K562 (cell line): Measurements from ENCODE around the gene MRI1. TPM values are rescaled to one million over a fixed set of nuclear protein-coding genes. Genes with fewer than 3 reads are reported as not detected.

Experiments
- ADNP ChIP-seq: fragments of 200-800 bp; sonication (Bioruptor generic); IDR thresholded peaks from 2 replicates; pipeline ENCODE4 v1.6.1; 2016; ENCODE audit warnings: missing genetic modification characterization, missing compliant biosample characterization
- AFF1 ChIP-seq, 2 experiments: fragments of 450-650 bp; IDR thresholded peaks; 2 replicates each; pipeline ENCODE4 v1.6.1; 2018; ENCODE audit warnings: mild to moderate bottlenecking in 2 of 2, low read depth in 1 of 2; ENCODE audit not compliant: partially characterized antibody in 2 of 2
- BACH1 ChIP-seq: fragments of 200-800 bp; sonication (Bioruptor generic); IDR thresholded peaks from 2 replicates; pipeline ENCODE4 v1.6.1; 2016; ENCODE audit warnings: missing genetic modification characterization, missing compliant biosample characterization
- CEBPZ ChIP-seq: fragments of 150-350 bp; IDR thresholded peaks from 2 replicates; pipeline ENCODE4 v1.6.1; 2014; ENCODE audit warnings: low read depth, mild to moderate bottlenecking, low read length, borderline replicate concordance
- E2F6 ChIP-seq, 2 experiments: IDR thresholded peaks; 2 replicates each; pipeline ENCODE4 v1.6.1; 2011; ENCODE audit warnings: borderline replicate concordance in 1 of 2, control low read depth in 1 of 2, low read depth in 1 of 2, low read length in 1 of 2, mild to moderate bottlenecking in 1 of 2, mixed read lengths in 1 of 2, moderate library complexity in 1 of 2; ENCODE audit not compliant: insufficient read depth in 1 of 2, insufficient read length in 1 of 2, poor library complexity in 1 of 2, severe bottlenecking in 1 of 2; ENCODE audit errors: extremely low read depth in 1 of 2
- ETV6 ChIP-seq, 3 experiments: fragments of 150-350 bp in 1 of 3; sonication (generic) in 1 of 3; formaldehyde crosslinking in 1 of 3; IDR thresholded peaks; 2 replicates each; pipeline versions ENCODE4 v1.6.1 to v1.8.0; 2014 to 2022; ENCODE audit warnings: borderline replicate concordance in 2 of 3, low read depth in 2 of 3, antibody characterized with exemption in 1 of 3, low read length in 1 of 3, mild to moderate bottlenecking in 1 of 3, missing genetic modification reagents in 1 of 3
- GABPB2 ChIP-seq: fragments of 250-450 bp; sonication (Bioruptor Pico); conservative IDR thresholded peaks from 2 replicates; pipeline ENCODE4 v1.5.1; 2021; ENCODE audit warnings: mild to moderate bottlenecking
- NCOA2 ChIP-seq, 2 experiments: fragments of 450-650 bp; IDR thresholded peaks; 2 replicates each; pipeline ENCODE4 v1.6.1; 2018; ENCODE audit warnings: mild to moderate bottlenecking in 2 of 2, moderate library complexity in 1 of 2; ENCODE audit not compliant: partially characterized antibody in 2 of 2
- PTBP1 ChIP-seq: fragments of 200-400 bp; formaldehyde crosslinking; IDR thresholded peaks from 2 replicates; pipeline ENCODE4 v1.6.1; 2017; ENCODE audit warnings: low read depth, low read length
- SIRT6 ChIP-seq: IDR thresholded peaks from one replicate; pipeline ENCODE4 v1.6.1; 2012; ENCODE audit warnings: low read depth, mild to moderate bottlenecking, control low read depth, inconsistent platforms, low read length, moderate library complexity
- ZNF133 ChIP-seq: fragments of 250-450 bp; sonication (Bioruptor Pico); IDR thresholded peaks from 2 replicates; pipeline ENCODE4 v1.4.0; 2020; ENCODE audit warnings: mild to moderate bottlenecking
- ZNF224 ChIP-seq: sonication (generic); formaldehyde crosslinking; IDR thresholded peaks from 2 replicates; pipeline ENCODE4 v1.8.0; 2022; ENCODE audit warnings: mild to moderate bottlenecking, missing genetic modification reagents
- ZNF41 ChIP-seq: fragments of 250-450 bp; sonication (Bioruptor Pico); conservative IDR thresholded peaks from 2 replicates; pipeline ENCODE4 v1.4.0; 2020; ENCODE audit warnings: mild to moderate bottlenecking
- ZNF592 ChIP-seq: fragments of 450-650 bp; IDR thresholded peaks from 2 replicates; pipeline ENCODE4 v1.6.1; 2017; ENCODE audit warnings: antibody characterized with exemption, mild to moderate bottlenecking
- polyA plus RNA-seq, 8 experiments: library from polyadenylated mRNA; depleted of rRNA in 4 of 8; stranded (reverse) in 5 of 8; unstranded in 3 of 8; fragments of >200 nt; fragmentation: Nextera tagmentation in 2 of 8; fragmentation: Illumina TruSeq in 1 of 8; extraction: Ambion mirVana in 2 of 8; extraction: Trizol in 1 of 8; gene quantifications; 2 replicates each; pipeline versions ENCODE4 v1.2.1 to v1.2.3, GENCODE V29; 2011 to 2014; ENCODE audit warnings: inconsistent platforms in 1 of 8, missing spikeins in 1 of 8
- total RNA-seq, 7 experiments: library from RNA; depleted of rRNA in 6 of 7; stranded (reverse); fragments of >200 nt in 6 of 7; fragmentation: Illumina TruSeq in 2 of 7; extraction: Trizol in 2 of 7; gene quantifications; 2 replicates each; pipeline versions ENCODE4 v1.2.1 to v1.2.3, GENCODE V29; 2011 to 2021; ENCODE audit warnings: low replicate concordance in 1 of 7

The MRI1 gene
- total and polyA plus RNA-seq, 9 of the 15 experiments (the other 6 are each of a cell fraction or from before 2014, with no cell fraction given) = 5.5 to 57.4 (median 28.2) TPM

- TF ChIP-seq ETV6 (IDR thresholded peaks at IDR 0.05; ENCODE audit: borderline replicate concordance in 1 of 2, low read depth in 2 of 2, low read length in 1 of 2) = no peak
- TF ChIP-seq ETV6 (CRISPR knock-in tag; IDR thresholded peaks at IDR 0.05; ENCODE audit: borderline replicate concordance) = no peak
- TF ChIP-seq PTBP1 = no peak
- no peak for TF ChIP-seq BACH1
- TF ChIP-seq ZNF224 (CRISPR knock-in tag) = no peak
- TF ChIP-seq CEBPZ = no peak
- 0 out of 2 replicates have a peak, but pooled peaks have one; percentile 46 for TF ChIP-seq ZNF592
- no peak for TF ChIP-seq ZNF133 (CRISPR knock-in tag)
- no peak for TF ChIP-seq ADNP (tag)
- TF ChIP-seq AFF1 (IDR thresholded peaks at IDR 0.05; ENCODE audit: low read depth in 1 of 2, partially characterized antibody in 2 of 2) = no peak
- TF ChIP-seq NCOA2 (IDR thresholded peaks at IDR 0.05; ENCODE audit: partially characterized antibody in 2 of 2) = no peak
- no peak for TF ChIP-seq GABPB2
- no peak for TF ChIP-seq E2F6 (IDR thresholded peaks at IDR 0.05; ENCODE audit: borderline replicate concordance in 1 of 2, extremely low read depth in 1 of 2, insufficient read depth in 1 of 2, insufficient read length in 1 of 2, low read depth in 1 of 2, low read length in 1 of 2, poor library complexity in 1 of 2, severe bottlenecking in 1 of 2)
- no peak for TF ChIP-seq ZNF41 (CRISPR knock-in tag)
- no peak for TF ChIP-seq SIRT6
These were observed 34.5 kb upstream of the MRI1 start (continued) for GRCh38 chr19:13729859-13730258.
